Upper lobe of right lung (tissue), 1 donor: ENCODE data around the gene GBP6. TPM values are rescaled to one million over a fixed set of nuclear protein-coding genes. Genes with fewer than 3 reads are reported as not detected.
"Not testable (repeated sequence)": the region's sequence is repeated elsewhere in the genome, so short reads cannot be mapped to it uniquely, and the experiment has no call there.

Source experiments
- ATAC-seq: fragments of 200-7000 bp; cut with Tn5 transposase; one replicate; pipeline ENCODE4 v1.9.1; 2020; ENCODE audit warnings: mild to moderate bottlenecking, moderate library complexity
- DNase-seq: peaks from one replicate; pipeline ENCODE4 v3.0.0-alpha.2; 2020
- H3K27ac ChIP-seq: fragments of 200-600 bp; one replicate; pipeline ENCODE4 v1.8.0; 2022
- H3K27me3 ChIP-seq: fragments of 200-600 bp; one replicate; pipeline ENCODE4 v1.8.0; 2022; ENCODE audit warnings: mild to moderate bottlenecking
- H3K36me3 ChIP-seq: fragments of 200-600 bp; one replicate; pipeline ENCODE4 v1.8.0; 2022
- H3K4me1 ChIP-seq: fragments of 200-600 bp; one replicate; pipeline ENCODE4 v1.8.0; 2022
- H3K4me3 ChIP-seq: fragments of 200-600 bp; one replicate; pipeline ENCODE4 v1.8.0; 2022; ENCODE audit warnings: mild to moderate bottlenecking
- H3K9me3 ChIP-seq: fragments of 200-600 bp; one replicate; pipeline ENCODE4 v1.8.0; 2022
- intact Hi-C: fragments of 100-400 bp; cut with DNase I; formaldehyde crosslinking; loops from one replicate; pipeline ENCODE4 v1.11.0; 2022
- total RNA-seq: library from RNA; stranded (reverse); fragmentation: NEBNext Ultra II Directional; extraction: Animal tissue kit (Norgen Biotek cat#: 25700); gene quantifications from one replicate; pipeline ENCODE4 v1.2.1, GENCODE V29; 2021
- TF ChIP-seq, protein P1 (sequence below): fragments of 200-600 bp; IDR thresholded peaks from one replicate; pipeline ENCODE4 v1.8.0; 2022; ENCODE audit warnings: antibody characterized with exemption
- donor health status: DM: no; HTN: yes; CAD: no; lungs with severe emphysema.

The GBP6 gene
- total RNA-seq, 1 donor from 2014 or later: 0.12 TPM

DNA sequence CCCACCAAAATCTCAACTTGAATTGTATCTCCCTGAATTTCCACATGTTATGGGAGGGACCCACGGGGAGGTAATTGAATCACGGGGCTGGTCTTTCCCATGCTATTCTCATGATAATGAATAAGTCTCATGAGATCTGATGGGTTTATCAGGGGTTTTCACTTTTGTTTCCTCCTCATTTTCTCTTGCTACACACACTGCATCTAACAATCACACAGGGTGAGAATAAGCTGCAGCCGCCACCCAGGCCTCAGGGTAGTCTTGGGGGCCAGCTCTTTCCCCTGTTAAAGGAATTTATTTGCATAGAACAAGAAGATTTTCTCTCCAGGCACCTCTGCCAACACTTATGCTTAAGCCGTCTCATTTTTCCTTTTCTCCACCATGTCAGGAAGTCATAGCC, 26.0 kb upstream of the GBP6 start:
- intact Hi-C loops: no loop called here
- Histone ChIP-seq H3K4me3 (no peak overlapping the region), H3K27ac (no peak overlapping the region), H3K4me1 (no peaks in the 10 kb centered on the region), H3K36me3 (no peaks in the 10 kb centered on the region), H3K9me3 (no peaks in the 10 kb centered on the region), H3K27me3 (no peaks in the 10 kb centered on the region)
- TF ChIP-seq, protein P1, sequence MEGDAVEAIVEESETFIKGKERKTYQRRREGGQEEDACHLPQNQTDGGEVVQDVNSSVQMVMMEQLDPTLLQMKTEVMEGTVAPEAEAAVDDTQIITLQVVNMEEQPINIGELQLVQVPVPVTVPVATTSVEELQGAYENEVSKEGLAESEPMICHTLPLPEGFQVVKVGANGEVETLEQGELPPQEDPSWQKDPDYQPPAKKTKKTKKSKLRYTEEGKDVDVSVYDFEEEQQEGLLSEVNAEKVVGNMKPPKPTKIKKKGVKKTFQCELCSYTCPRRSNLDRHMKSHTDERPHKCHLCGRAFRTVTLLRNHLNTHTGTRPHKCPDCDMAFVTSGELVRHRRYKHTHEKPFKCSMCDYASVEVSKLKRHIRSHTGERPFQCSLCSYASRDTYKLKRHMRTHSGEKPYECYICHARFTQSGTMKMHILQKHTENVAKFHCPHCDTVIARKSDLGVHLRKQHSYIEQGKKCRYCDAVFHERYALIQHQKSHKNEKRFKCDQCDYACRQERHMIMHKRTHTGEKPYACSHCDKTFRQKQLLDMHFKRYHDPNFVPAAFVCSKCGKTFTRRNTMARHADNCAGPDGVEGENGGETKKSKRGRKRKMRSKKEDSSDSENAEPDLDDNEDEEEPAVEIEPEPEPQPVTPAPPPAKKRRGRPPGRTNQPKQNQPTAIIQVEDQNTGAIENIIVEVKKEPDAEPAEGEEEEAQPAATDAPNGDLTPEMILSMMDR: no peak
- DNase-seq (no peak), ATAC-seq (no peak)

DNA sequence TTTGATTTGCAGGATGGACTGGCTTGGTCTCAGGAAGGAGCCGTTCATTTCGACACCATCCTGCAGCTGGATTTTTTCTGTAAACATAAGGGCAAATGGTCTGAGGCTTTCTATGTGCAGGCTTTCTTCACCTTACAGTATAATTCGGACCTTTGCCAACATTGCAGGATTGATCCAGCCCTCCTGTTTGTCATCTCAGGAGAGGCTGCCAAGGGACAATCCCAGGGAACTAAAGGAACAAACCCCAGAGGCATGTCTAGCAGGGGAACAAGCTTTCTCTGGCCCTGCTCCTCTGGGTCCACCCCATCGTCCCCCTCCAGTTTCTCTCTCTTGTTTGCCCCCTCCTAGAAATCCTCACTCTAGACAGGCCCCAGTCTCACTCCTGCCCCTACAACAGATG, 24.8 kb upstream of the GBP6 start:
- Histone ChIP-seq H3K4me3 (no peak overlapping the region), H3K36me3 (no peaks in the 10 kb centered on the region), H3K9me3 (no peaks in the 10 kb centered on the region), H3K4me1 (no peaks in the 10 kb centered on the region), H3K27ac (no peak overlapping the region), H3K27me3 (no peaks in the 10 kb centered on the region)
- intact Hi-C loops: no loop called here
- ATAC-seq (no peak), DNase-seq (no peak)
- TF ChIP-seq, protein P1: no peak

DNA sequence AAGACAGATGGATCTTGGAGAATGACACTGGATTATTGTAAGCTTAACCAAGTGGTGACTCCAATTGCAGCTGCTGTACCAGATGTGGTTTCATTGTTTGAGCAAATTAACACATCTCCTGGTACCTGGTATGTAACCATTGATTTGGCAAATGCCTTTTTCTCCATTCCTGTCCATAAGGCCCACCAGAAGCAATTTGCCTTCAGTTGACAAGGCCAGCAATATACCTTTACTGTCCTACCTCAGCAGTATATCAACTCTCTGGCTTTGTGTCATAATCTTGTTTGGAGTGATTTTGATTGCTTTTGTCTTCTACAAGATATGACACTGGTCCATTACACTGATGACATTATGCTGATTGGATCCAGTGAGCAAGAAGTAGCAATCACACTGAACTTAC, 18.4 kb upstream of the GBP6 start:
- H3K4me1 ChIP-seq, intact Hi-C loops, H3K27me3 ChIP-seq, DNase-seq, H3K27ac ChIP-seq, ATAC-seq, H3K9me3 ChIP-seq, H3K4me3 ChIP-seq, H3K36me3 ChIP-seq: not testable (repeated sequence)

DNA sequence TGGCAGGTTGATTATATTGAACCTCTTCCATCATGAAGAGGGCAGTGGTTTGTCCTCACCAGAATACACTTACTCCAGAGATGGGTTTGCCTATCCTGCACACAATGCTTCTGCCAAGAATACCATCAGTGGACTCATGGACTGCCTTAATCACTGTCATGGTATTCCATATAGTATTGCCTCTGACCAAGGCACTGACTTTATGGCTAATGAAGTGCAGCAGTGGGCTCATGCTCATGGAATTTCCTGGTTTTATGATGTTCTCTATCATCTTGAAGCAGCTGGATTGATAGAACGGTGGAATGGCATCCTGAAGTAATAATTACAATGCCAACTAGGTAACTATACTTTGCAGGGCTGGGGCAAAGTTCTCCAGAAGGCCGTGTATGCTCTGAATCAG, 16.6 kb upstream of the GBP6 start:
- no peaks in the 10 kb centered on the region for H3K4me1 ChIP-seq
- intact Hi-C loops: no loop called here
- no peaks in the 10 kb centered on the region for H3K27me3 ChIP-seq
- H3K36me3 ChIP-seq: no peaks in the 10 kb centered on the region
- no peak for DNase-seq
- H3K4me3 ChIP-seq: no peak overlapping the region
- no peaks in the 10 kb centered on the region for H3K9me3 ChIP-seq
- TF ChIP-seq, protein P1: no peak
- no peak overlapping the region for H3K27ac ChIP-seq
- ATAC-seq: no peak

DNA sequence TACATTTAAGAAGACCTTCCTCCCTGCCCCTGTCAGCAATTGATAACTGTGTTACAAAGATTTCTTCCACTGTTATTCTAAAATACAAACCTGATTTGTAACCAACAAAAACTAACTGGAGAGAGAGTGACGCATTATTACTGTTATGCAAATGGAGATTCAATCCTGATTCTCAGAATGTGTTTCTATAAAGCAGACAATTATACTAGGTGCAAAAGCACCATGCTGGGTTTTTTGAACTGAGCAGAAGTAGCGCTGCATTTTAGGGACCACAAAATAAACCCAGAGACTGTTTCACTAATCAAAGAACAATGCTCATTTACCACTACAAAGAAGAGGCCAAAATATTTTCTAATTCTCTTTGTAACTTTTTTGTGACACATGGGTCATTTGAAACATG, 13.6 kb upstream of the GBP6 start:
- ATAC-seq (no peak), DNase-seq (no peak)
- no peaks in the 10 kb centered on the region for H3K4me1 ChIP-seq
- H3K27me3 ChIP-seq: no peaks in the 10 kb centered on the region
- no peaks in the 10 kb centered on the region for H3K36me3 ChIP-seq
- H3K27ac ChIP-seq: no peak overlapping the region
- TF ChIP-seq, protein P1: no peak
- intact Hi-C loops: loop anchor here (10.0 kb wide), 2 partner anchors 75 to 105 kb away; partner anchors contain the start of gene GBP5
- no peak overlapping the region for H3K4me3 ChIP-seq
- H3K9me3 ChIP-seq: no peaks in the 10 kb centered on the region

DNA sequence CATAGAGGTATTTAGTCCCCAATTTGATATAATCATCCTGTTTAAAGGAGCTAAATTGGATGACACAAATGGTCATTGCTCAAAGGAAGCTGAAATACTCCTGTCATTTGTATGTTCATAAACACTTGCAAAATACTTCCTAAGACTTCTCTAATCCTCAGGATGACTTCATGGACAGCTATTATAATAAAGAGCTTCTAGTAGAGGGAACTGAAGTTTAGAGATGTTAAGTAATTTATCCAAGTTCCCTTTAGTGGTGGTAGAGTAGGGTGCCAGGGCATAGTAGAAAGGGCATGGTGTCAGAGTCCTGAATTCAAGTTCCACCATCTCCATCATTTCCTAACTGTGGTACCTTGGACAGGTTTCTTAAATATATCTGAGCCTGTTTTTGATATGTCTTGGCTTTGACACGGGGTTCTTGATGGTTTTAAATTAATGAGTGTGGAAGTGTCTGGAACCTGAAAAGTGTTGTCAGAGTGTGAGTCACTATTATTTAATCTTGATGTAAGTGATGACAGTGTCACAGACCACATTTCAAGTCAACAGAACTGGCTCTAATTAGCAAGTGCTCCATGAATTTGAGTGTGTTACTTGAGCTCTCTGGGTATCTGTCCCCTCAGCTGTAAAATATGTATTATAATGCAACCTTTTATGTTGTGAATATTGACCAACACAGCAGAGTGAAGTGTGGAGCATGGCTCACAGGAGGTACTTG, 12.1 kb upstream of the GBP6 start:
- Histone ChIP-seq H3K27ac (no peak overlapping the region), H3K4me3 (no peak overlapping the region), H3K9me3 (no peaks in the 10 kb centered on the region), H3K36me3 (no peaks in the 10 kb centered on the region), H3K4me1 (no peaks in the 10 kb centered on the region), H3K27me3 (no peaks in the 10 kb centered on the region)
- DNase-seq (no peak), ATAC-seq (peak; percentile 93)
- intact Hi-C loops: loop anchor here (10.0 kb wide), 2 partner anchors 77 to 103 kb away; partner anchors contain the start of gene GBP5
- TF ChIP-seq, protein P1: no peak
